Peyer's patch (tissue), 4 donors: ENCODE results near the gene ZNF804A. TPM values are rescaled to one million over a fixed set of nuclear protein-coding genes. Genes with fewer than 3 reads are reported as not detected.

Experiments used
- DNase-seq, 3 donors: peaks; one replicate each; pipeline ENCODE4 v3.0.0-alpha.2; 2017 to 2019
- H3K27ac ChIP-seq, 4 donors: fragments of 200-600 bp; sonication (generic); one replicate each; pipeline ENCODE4 v1.5.1; 2016 to 2019
- H3K27me3 ChIP-seq, 2 donors: fragments of 200-600 bp; sonication (generic); one replicate each; pipeline ENCODE4 v1.5.1; 2019
- H3K36me3 ChIP-seq, 3 donors: fragments of 200-600 bp; sonication (generic); one replicate each; pipeline ENCODE4 v1.5.1; 2016 to 2019
- H3K4me1 ChIP-seq, 4 donors: fragments of 200-600 bp; sonication (generic); one replicate each; pipeline ENCODE4 v1.5.1; 2016 to 2019
- H3K4me3 ChIP-seq, 4 donors: fragments of 200-600 bp; sonication (generic); 1 replicate in 3 of 4; 2 replicates in 1 of 4; pipeline ENCODE4 v1.5.1; 2016 to 2019; ENCODE audit warnings: mild to moderate bottlenecking in 1 of 4
- H3K9me3 ChIP-seq, 4 donors: fragments of 200-600 bp; sonication (generic); one replicate each; pipeline ENCODE4 v1.5.1; 2016 to 2019; ENCODE audit warnings: mild to moderate bottlenecking in 1 of 4
- CTCF ChIP-seq, 6 experiments: fragments of 450-650 bp in 4 of 6; fragments of 200-600 bp in 2 of 6; sonication (generic) in 1 of 6; IDR thresholded peaks; one replicate each; pipeline ENCODE4 v1.5.1; 2017 to 2019; ENCODE audit warnings: antibody characterized with exemption in 6 of 6, mild to moderate bottlenecking in 3 of 6, moderate library complexity in 1 of 6
- POLR2A ChIP-seq, 2 donors: fragments of 450-650 bp; IDR thresholded peaks; one replicate each; pipeline ENCODE4 v1.5.1; 2017; ENCODE audit warnings: antibody characterized with exemption in 2 of 2, mild to moderate bottlenecking in 2 of 2, moderate library complexity in 2 of 2
- total RNA-seq, 4 donors: library from RNA; depleted of rRNA; stranded (reverse); fragments of >200 nt; gene quantifications; one replicate each; pipeline ENCODE4 v1.1.0, GENCODE V29; 2016

ZNF804A gene
- total RNA-seq, 4 donors from 2014 or later, result 0.95 to 5.8 (median 2.3) TPM

- no peaks in the 10 kb centered on the region for H3K4me1 ChIP-seq
- H3K4me3 ChIP-seq, result no peak overlapping the region
- H3K27ac ChIP-seq, result no peak overlapping the region
- TF ChIP-seq POLR2A (IDR thresholded peaks at IDR 0.05) (no peak), CTCF (IDR thresholded peaks at IDR 0.05) (no peak)
- no peaks in the 10 kb centered on the region for H3K36me3 ChIP-seq
- H3K9me3 ChIP-seq, result no peaks in the 10 kb centered on the region
- H3K27me3 ChIP-seq, result no peaks in the 10 kb centered on the region
- no peak for DNase-seq
Observed at GRCh38 chr2:184849516-184849915, 251.2 kb downstream of the ZNF804A start.

GRCh38 chr2:184851576-184851975, 253.2 kb downstream of the ZNF804A start:
- no peaks in the 10 kb centered on the region for H3K9me3 ChIP-seq
- TF ChIP-seq CTCF (IDR thresholded peaks at IDR 0.05), result no peak
- TF ChIP-seq POLR2A (IDR thresholded peaks at IDR 0.05), result no peak
- no peaks in the 10 kb centered on the region for H3K4me1 ChIP-seq
- no peaks in the 10 kb centered on the region for H3K27me3 ChIP-seq
- no peak for DNase-seq
- no peaks in the 10 kb centered on the region for H3K36me3 ChIP-seq
- H3K4me3 ChIP-seq, result no peak overlapping the region
- H3K27ac ChIP-seq, result no peak overlapping the region

GRCh38 chr2:184859187-184859586, 260.9 kb downstream of the ZNF804A start:
- H3K4me1 ChIP-seq, result no peaks in the 10 kb centered on the region
- no peak for TF ChIP-seq POLR2A (IDR thresholded peaks at IDR 0.05)
- no peak for TF ChIP-seq CTCF (IDR thresholded peaks at IDR 0.05)
- H3K9me3 ChIP-seq, result peaks cover 0 to 6% (median 3%) of the 10 kb centered on the region in 4 donors
- H3K4me3 ChIP-seq, result no peak overlapping the region
- DNase-seq, result no peak
- no peaks in the 10 kb centered on the region for H3K27me3 ChIP-seq
- H3K36me3 ChIP-seq, result no peaks in the 10 kb centered on the region
- H3K27ac ChIP-seq, result no peak overlapping the region

GRCh38 chr2:184860744-184861143, 262.4 kb downstream of the ZNF804A start:
- TF ChIP-seq CTCF (IDR thresholded peaks at IDR 0.05) (no peak), POLR2A (IDR thresholded peaks at IDR 0.05) (no peak)
- H3K4me1 ChIP-seq, result no peaks in the 10 kb centered on the region
- H3K27me3 ChIP-seq, result no peaks in the 10 kb centered on the region
- DNase-seq, result peak in 1 of 3 donors; percentile 12
- H3K9me3 ChIP-seq, result peaks cover 0 to 6% (median 3%) of the 10 kb centered on the region in 4 donors
- H3K36me3 ChIP-seq, result no peaks in the 10 kb centered on the region
- no peak overlapping the region for H3K4me3 ChIP-seq
- no peak overlapping the region for H3K27ac ChIP-seq

GRCh38 chr2:184875212-184875611, 276.9 kb downstream of the ZNF804A start:
- no peaks in the 10 kb centered on the region for H3K4me1 ChIP-seq
- no peak overlapping the region for H3K4me3 ChIP-seq
- no peaks in the 10 kb centered on the region for H3K27me3 ChIP-seq
- no peaks in the 10 kb centered on the region for H3K9me3 ChIP-seq
- H3K27ac ChIP-seq, result no peak overlapping the region
- TF ChIP-seq POLR2A (IDR thresholded peaks at IDR 0.05), result no peak
- no peak for TF ChIP-seq CTCF (IDR thresholded peaks at IDR 0.05)
- H3K36me3 ChIP-seq, result no peaks in the 10 kb centered on the region
- no peak for DNase-seq

- Histone ChIP-seq H3K27ac (no peak overlapping the region), H3K9me3 (no peaks in the 10 kb centered on the region), H3K4me3 (no peak overlapping the region), H3K36me3 (no peaks in the 10 kb centered on the region), H3K4me1 (no peaks in the 10 kb centered on the region), H3K27me3 (no peaks in the 10 kb centered on the region)
- TF ChIP-seq CTCF (IDR thresholded peaks at IDR 0.05) (no peak), POLR2A (IDR thresholded peaks at IDR 0.05) (no peak)
- DNase-seq, result no peak
Observed at GRCh38 chr2:184875911-184876310, 277.6 kb downstream of the ZNF804A start.
